Measurements from ENCODE around the gene CMPK1.

CMPK1 gene

DNA sequence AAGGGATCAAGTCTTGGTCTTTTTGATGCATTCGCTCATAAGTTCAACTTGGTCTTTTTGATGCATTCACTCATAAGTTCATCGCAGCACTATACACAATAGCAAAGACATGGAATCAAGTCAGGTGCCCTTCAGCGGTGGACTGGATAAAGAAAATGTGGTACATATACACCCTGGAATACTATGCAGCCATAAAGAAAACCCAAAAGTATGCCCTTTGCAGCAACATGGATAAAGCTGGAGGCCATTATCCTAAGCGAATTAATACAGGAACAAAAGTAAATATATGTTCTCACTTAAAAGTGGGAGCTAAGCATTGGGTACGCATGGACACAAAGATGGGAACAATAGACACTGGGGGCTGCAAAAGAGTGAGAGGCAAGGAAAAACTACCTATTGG is 52.7 kb downstream of the CMPK1 start:
- no peak for DNase-seq (ENCODE audit: insufficient read length, low spot score)
- FAIRE-seq: no peak
- TF ChIP-seq, protein P1, sequence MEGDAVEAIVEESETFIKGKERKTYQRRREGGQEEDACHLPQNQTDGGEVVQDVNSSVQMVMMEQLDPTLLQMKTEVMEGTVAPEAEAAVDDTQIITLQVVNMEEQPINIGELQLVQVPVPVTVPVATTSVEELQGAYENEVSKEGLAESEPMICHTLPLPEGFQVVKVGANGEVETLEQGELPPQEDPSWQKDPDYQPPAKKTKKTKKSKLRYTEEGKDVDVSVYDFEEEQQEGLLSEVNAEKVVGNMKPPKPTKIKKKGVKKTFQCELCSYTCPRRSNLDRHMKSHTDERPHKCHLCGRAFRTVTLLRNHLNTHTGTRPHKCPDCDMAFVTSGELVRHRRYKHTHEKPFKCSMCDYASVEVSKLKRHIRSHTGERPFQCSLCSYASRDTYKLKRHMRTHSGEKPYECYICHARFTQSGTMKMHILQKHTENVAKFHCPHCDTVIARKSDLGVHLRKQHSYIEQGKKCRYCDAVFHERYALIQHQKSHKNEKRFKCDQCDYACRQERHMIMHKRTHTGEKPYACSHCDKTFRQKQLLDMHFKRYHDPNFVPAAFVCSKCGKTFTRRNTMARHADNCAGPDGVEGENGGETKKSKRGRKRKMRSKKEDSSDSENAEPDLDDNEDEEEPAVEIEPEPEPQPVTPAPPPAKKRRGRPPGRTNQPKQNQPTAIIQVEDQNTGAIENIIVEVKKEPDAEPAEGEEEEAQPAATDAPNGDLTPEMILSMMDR (IDR thresholded peaks at IDR 0.05; ENCODE audit: insufficient read depth, missing control alignments): no peak

DNA sequence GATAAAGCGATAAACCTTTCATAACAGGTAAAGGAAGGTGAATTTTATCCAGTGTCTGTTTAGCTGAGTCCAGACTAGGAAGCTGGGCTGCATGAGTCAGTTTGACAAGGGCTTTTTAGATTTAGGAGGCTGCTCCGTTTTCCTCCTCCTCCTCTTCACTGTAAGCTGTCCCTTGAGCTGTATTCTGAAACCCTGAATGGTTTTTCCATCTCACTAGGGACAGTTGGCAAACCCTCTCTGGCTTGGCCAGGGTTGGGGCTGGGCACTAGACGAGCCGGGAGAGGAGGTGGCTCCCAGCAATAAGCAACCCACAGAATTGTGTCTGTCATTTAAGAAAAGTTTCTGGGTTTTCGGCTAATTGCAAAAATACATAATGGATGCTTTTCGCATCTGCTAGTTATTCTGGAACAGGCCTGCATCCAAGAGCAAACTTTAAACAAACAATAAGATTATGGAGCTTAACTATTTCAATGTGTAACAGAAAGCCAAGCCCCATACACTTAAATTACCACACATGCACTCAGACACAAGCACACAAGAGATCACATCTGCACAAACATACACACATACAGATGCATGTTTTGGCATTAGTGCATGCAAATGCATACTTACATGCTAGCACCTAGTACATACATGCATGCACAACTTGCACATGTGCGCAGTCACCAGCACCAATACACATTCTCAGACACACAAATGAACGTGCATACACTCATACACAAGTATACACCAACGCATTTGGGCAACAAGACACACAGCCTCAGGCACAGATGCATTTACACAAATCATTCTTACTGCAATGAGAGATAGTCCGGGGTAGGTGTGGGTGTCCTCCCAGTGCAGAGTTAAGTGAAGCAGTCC is 54.7 kb downstream of the CMPK1 start:
- TF ChIP-seq, protein P1 (IDR thresholded peaks at IDR 0.05; ENCODE audit: insufficient read depth, missing control alignments): no peak
- no peak for FAIRE-seq

DNA sequence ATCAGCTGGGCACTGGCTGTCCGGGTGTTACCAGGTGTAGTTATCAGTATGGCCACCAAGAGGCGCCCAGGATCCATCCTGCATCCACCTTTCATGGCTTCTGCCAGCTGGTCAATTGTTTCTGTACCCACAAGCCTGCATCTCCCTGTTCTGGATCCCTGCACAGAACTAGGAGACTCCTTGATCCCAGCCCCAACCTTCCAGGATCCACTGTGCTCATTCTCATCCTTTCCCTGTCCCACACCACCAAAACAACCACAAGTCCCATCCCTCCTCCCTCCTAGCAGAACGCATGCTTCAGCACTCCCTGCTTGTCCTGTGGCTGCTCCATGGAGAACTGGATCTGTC is 55.3 kb downstream of the CMPK1 start:
- DNase-seq (ENCODE audit: insufficient read length, low spot score): no peak
- TF ChIP-seq, protein P1 (IDR thresholded peaks at IDR 0.05; ENCODE audit: insufficient read depth, missing control alignments): peak; percentile 83
- FAIRE-seq: no peak

More for the DNA sequence above, 54.7 kb downstream of the CMPK1 start:
- DNase-seq (ENCODE audit: insufficient read length, low spot score): no peak

DNA sequence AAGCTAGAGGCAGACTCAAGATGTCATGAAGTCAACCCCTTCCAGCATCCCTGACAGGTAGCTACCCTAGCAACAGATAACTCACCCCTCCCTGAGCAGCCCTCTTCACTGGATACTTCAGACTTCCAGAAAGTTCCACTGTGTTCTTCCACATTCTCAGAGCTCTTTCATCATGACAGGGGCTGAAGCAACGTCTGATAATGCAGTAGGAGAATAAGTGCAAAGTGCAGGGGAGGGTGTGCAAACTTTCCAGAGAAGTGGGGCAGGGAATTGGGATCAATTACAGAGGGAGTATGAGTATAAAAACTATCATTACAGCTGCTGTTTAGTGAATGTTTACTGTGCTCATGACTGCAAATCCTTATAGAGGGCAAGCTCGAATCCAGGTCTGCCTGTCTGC is 56.1 kb downstream of the CMPK1 start:
- FAIRE-seq (no peak), DNase-seq (ENCODE audit: insufficient read length, low spot score) (no peak)
- TF ChIP-seq, protein P1 (IDR thresholded peaks at IDR 0.05; ENCODE audit: insufficient read depth, missing control alignments): no peak

DNA sequence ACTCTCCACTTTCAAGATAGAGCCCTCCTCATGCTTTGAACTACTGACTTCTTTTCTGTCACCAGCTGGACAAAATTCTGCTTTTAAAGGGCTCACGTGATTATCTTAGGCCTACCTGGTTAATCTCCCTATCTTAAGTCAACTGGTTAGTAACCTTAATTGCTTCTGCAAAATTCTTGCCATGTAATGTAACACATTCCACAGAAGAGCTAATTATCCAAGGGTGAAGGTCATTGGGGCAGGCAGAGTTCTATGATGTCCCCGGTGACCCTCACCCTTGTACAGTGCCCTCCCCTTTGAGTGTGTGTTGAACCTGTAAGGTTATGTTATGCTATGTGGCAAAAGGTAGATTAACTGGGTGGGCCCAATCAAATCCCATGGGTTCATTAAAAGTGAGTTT is 57.3 kb downstream of the CMPK1 start:
- DNase-seq (ENCODE audit: insufficient read length, low spot score) (no peak), FAIRE-seq (no peak)
- TF ChIP-seq, protein P1 (IDR thresholded peaks at IDR 0.05; ENCODE audit: insufficient read depth, missing control alignments): no peak

DNA sequence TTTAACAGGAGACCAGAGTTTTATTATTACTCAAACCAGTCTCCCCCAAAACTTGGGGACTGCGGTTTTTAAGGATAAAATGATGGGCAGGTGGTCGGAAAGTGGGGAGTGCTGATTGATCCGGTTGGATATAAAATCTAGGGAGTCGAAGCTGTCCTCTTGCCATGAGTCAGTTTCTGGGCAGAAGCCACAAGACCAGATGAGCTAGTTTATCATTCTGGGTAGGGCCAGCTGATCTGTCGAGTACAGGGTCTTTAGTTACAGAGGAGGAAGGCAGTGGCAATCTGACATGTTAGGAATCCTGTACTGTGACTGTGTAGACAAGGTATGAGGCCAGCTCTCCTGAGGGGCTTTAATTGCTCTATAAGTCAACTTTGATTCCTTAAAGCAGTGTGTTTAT is 59.6 kb downstream of the CMPK1 start:
- DNase-seq (ENCODE audit: insufficient read length, low spot score) (no peak), FAIRE-seq (no peak)
- TF ChIP-seq, protein P1 (IDR thresholded peaks at IDR 0.05; ENCODE audit: insufficient read depth, missing control alignments): no peak

DNA sequence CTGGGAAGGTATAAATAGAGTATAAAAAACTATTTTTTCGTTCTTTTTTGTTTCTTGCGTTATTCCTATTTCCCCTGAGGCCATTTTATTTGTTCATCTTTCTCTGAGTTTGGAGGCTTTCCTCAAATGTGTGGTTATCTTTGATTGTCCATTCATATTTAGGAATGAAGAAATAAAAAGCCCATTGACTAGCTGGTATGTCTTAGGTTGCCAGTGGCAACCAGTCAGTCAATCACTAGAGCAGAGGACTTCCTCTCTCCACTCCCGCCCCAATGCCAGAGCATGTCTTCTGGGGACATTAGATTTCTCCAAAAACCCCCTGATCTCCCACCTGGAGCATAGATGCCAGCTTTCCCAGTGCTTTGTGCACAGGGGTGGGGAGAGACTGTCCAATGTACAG is 61.8 kb downstream of the CMPK1 start:
- DNase-seq (ENCODE audit: insufficient read length, low spot score) (no peak), FAIRE-seq (no peak)
- TF ChIP-seq, protein P1 (IDR thresholded peaks at IDR 0.05; ENCODE audit: insufficient read depth, missing control alignments): no peak

All from D721Med (cell line).